HepG2 (cell line): Measurements from ENCODE around the gene PHYH. TPM values are rescaled to one million over a fixed set of nuclear protein-coding genes. Genes with fewer than 3 reads are reported as not detected.
A peak's percentile ranks its signal among the peaks of the same experiment; 100 is the strongest.

Experiments
- BORCS8-MEF2B ChIP-seq: sonication (generic); formaldehyde crosslinking; IDR thresholded peaks from 2 replicates; pipeline ENCODE4 v1.8.0; 2022; ENCODE audit warnings: mild to moderate bottlenecking, missing genetic modification reagents
- HNRNPK ChIP-seq: fragments of 200-400 bp; formaldehyde crosslinking; IDR thresholded peaks from 2 replicates; pipeline ENCODE4 v1.6.1; 2018; ENCODE audit warnings: low read length, low read depth, moderate library complexity, mild to moderate bottlenecking; ENCODE audit not compliant: poor library complexity, severe bottlenecking
- MAF1 ChIP-seq: sonication (generic); formaldehyde crosslinking; IDR thresholded peaks from 2 replicates; pipeline ENCODE4 v1.5.0; 2020; ENCODE audit warnings: missing genetic modification reagents, borderline replicate concordance
- MAFK ChIP-seq, 2 experiments: IDR thresholded peaks in 1 of 2; conservative IDR thresholded peaks in 1 of 2; 2 replicates each; pipeline ENCODE4 v1.6.1; 2011; ENCODE audit warnings: improper control_type of control experiment in 2 of 2, low read length in 2 of 2
- MEIS1 ChIP-seq: sonication (generic); formaldehyde crosslinking; IDR thresholded peaks from 2 replicates; pipeline ENCODE4 v1.9.0; 2021; ENCODE audit warnings: mild to moderate bottlenecking, missing genetic modification reagents, moderate library complexity, borderline replicate concordance
- MZF1 ChIP-seq: sonication (generic); formaldehyde crosslinking; IDR thresholded peaks from 2 replicates; pipeline ENCODE4 v1.8.1; 2023; ENCODE audit warnings: mild to moderate bottlenecking, missing genetic modification reagents, borderline replicate concordance
- POGZ ChIP-seq: sonication (generic); formaldehyde crosslinking; IDR thresholded peaks from 2 replicates; pipeline ENCODE4 v1.4.0; 2020; ENCODE audit warnings: mild to moderate bottlenecking, missing genetic modification reagents
- SCMH1 ChIP-seq: sonication (generic); formaldehyde crosslinking; IDR thresholded peaks from 2 replicates; pipeline ENCODE4 v1.9.0; 2021; ENCODE audit warnings: missing genetic modification reagents, mild to moderate bottlenecking, borderline replicate concordance
- SKI ChIP-seq: fragments of 450-650 bp; IDR thresholded peaks from one replicate; pipeline ENCODE4 v1.6.1; 2018; ENCODE audit warnings: mild to moderate bottlenecking; ENCODE audit not compliant: partially characterized antibody
- ZBTB34 ChIP-seq: sonication (generic); formaldehyde crosslinking; IDR thresholded peaks from 2 replicates; pipeline ENCODE4 v1.8.0; 2022; ENCODE audit warnings: mild to moderate bottlenecking, missing genetic modification reagents
- ZBTB40 ChIP-seq, 2 experiments: fragments of 450-650 bp in 1 of 2; sonication (generic) in 1 of 2; formaldehyde crosslinking in 1 of 2; IDR thresholded peaks; 2 replicates each; pipeline versions ENCODE4 v1.6.1 to v1.8.0; 2016 to 2022; ENCODE audit warnings: antibody characterized with exemption in 1 of 2, mild to moderate bottlenecking in 1 of 2, missing genetic modification reagents in 1 of 2
- ZFP1 ChIP-seq: IDR thresholded peaks from 2 replicates; pipeline ENCODE4 v1.6.1; 2016
- ZFP41 ChIP-seq: sonication (generic); formaldehyde crosslinking; IDR thresholded peaks from 2 replicates; pipeline ENCODE4 v1.4.0; 2020; ENCODE audit warnings: mild to moderate bottlenecking, missing genetic modification reagents, borderline replicate concordance
- ZNF296 ChIP-seq: sonication (generic); formaldehyde crosslinking; conservative IDR thresholded peaks from 2 replicates; pipeline ENCODE4 v1.5.0; 2020; ENCODE audit warnings: mild to moderate bottlenecking, missing genetic modification reagents
- ZNF331 ChIP-seq: sonication (generic); formaldehyde crosslinking; IDR thresholded peaks from 2 replicates; pipeline ENCODE4 v1.4.0; 2020; ENCODE audit warnings: missing genetic modification reagents
- ZNF431 ChIP-seq: sonication (generic); formaldehyde crosslinking; IDR thresholded peaks from 2 replicates; pipeline ENCODE4 v1.9.0; 2022; ENCODE audit warnings: missing genetic modification reagents, low read depth, mild to moderate bottlenecking, borderline replicate concordance
- ZNF549 ChIP-seq: sonication (generic); formaldehyde crosslinking; IDR thresholded peaks from 2 replicates; pipeline ENCODE4 v1.5.0; 2020; ENCODE audit warnings: missing genetic modification reagents
- ZNF567 ChIP-seq: sonication (generic); formaldehyde crosslinking; IDR thresholded peaks from 2 replicates; pipeline ENCODE4 v1.8.1; 2023; ENCODE audit warnings: mild to moderate bottlenecking, missing genetic modification reagents, borderline replicate concordance
- ZSCAN25 ChIP-seq: sonication (generic); formaldehyde crosslinking; IDR thresholded peaks from 2 replicates; pipeline ENCODE4 v1.8.0; 2022; ENCODE audit warnings: mild to moderate bottlenecking, missing genetic modification reagents
- polyA plus RNA-seq, 8 experiments: library from polyadenylated mRNA; depleted of rRNA in 3 of 8; stranded (reverse) in 7 of 8; unstranded in 1 of 8; fragments of >200 nt; fragmentation: Illumina TruSeq in 4 of 8; extraction: Trizol in 4 of 8; gene quantifications; 2 replicates each; pipeline versions ENCODE4 v1.2.1 to v1.2.3, GENCODE V29; 2011 to 2016; ENCODE audit warnings: low read depth in 4 of 8, missing spikeins in 1 of 8, mixed read lengths in 1 of 8; ENCODE audit not compliant: insufficient read depth in 1 of 8
- total RNA-seq, 5 experiments: library from RNA; depleted of rRNA; stranded (reverse); fragments of >200 nt; fragmentation: Illumina TruSeq; extraction: Trizol; gene quantifications; 2 replicates each; pipeline ENCODE4 v1.2.3, GENCODE V29; 2016; ENCODE audit warnings: low read depth in 1 of 5

The PHYH gene
- total and polyA plus RNA-seq, 2 of the 13 experiments (the other 11 are each of a cell fraction or from before 2014, with no cell fraction given), result 27.2 to 34.5 TPM

- no peak for TF ChIP-seq HNRNPK
- peak; percentile 27 for TF ChIP-seq SKI
- TF ChIP-seq ZSCAN25 (CRISPR knock-in tag), result peak; percentile 88; the same call in 1 of the 2 replicates
- no peak for TF ChIP-seq ZFP41 (CRISPR knock-in tag)
- TF ChIP-seq MAFK (conservative IDR thresholded peaks at IDR 0.05 in 1 of 2, IDR thresholded peaks at IDR 0.05 in 1 of 2; ENCODE audit: low read length in 2 of 2), result 0 out of 4 replicates have a peak, but pooled peaks of 1 of the 2 experiments have one; percentile 9
- TF ChIP-seq MAF1 (CRISPR knock-in tag), result no peak
- TF ChIP-seq ZBTB34 (CRISPR knock-in tag), result no peak
- no peak for TF ChIP-seq ZBTB40 (IDR thresholded peaks at IDR 0.05)
- TF ChIP-seq ZBTB40 (CRISPR knock-in tag; IDR thresholded peaks at IDR 0.05), result no peak; the same call in 1 of the 2 replicates
- TF ChIP-seq ZNF331 (CRISPR knock-in tag), result 0 out of 2 replicates have a peak, but pooled peaks have one; percentile 19
- no peak for TF ChIP-seq ZNF549 (CRISPR knock-in tag)
- TF ChIP-seq ZFP1 (CRISPR knock-in tag), result no peak
- TF ChIP-seq MZF1, result no peak
- peak; percentile 61; the same call in 1 of the 2 replicates for TF ChIP-seq BORCS8-MEF2B (CRISPR knock-in tag)
- TF ChIP-seq ZNF567 (CRISPR knock-in tag), result no peak
- peak; percentile 45 for TF ChIP-seq MEIS1
- TF ChIP-seq ZNF296 (CRISPR knock-in tag), result no peak
- no peak for TF ChIP-seq SCMH1 (CRISPR knock-in tag)
- TF ChIP-seq ZNF431, result no peak
- TF ChIP-seq POGZ, result peak; percentile 68
These were observed 28.2 kb downstream of the PHYH start (continued) for GRCh38 chr10:13271552-13272163.
